ENCODE data around the gene SLC5A10.

The SLC5A10 gene

DNA sequence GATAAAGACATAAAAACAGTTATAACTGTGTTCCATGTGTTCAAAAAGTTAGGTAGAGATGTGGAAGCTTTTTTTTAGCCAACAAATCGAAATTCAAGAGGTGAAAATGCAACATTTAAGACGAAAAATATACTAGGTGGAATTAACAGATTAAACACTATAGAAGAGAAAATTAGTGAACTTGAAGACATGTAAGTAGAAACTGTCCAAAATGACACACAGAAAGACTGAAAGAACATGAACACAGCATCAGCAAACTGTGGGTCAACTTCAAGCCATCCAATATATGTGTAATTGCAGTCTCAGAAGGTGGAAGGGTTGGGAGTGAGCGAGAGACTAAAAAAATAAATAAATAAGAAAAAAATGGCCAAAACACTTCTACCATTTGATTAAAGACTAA is 43.3 kb downstream of the SLC5A10 start:
- no peak overlapping the region for H3K4me3 ChIP-seq (ENCODE audit: low read length)
- no peak for DNase-seq (ENCODE audit: low read depth, low spot score)

DNA sequence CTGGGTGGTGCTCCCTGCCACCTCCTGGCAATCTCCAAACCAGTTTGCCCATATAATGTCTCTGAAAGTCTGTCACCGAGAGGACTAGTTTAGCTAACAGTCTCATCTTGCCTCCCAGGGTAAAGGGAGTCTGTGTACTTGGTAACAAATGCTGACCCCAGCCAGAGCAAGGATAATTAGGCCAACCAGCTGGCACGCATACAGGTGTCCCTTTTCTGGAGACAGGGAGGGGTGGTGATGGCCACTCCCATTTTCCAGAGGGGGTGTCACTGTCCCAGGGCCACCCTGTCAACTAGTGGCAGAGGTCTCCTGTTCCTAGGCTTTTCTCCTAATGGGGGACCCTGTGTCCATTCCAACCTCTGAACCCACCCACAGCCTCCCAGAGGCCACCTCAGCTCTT is 44.5 kb downstream of the SLC5A10 start:
- H3K4me3 ChIP-seq (ENCODE audit: low read length) = no peak overlapping the region
- no peak for DNase-seq (ENCODE audit: low read depth, low spot score)

DNA sequence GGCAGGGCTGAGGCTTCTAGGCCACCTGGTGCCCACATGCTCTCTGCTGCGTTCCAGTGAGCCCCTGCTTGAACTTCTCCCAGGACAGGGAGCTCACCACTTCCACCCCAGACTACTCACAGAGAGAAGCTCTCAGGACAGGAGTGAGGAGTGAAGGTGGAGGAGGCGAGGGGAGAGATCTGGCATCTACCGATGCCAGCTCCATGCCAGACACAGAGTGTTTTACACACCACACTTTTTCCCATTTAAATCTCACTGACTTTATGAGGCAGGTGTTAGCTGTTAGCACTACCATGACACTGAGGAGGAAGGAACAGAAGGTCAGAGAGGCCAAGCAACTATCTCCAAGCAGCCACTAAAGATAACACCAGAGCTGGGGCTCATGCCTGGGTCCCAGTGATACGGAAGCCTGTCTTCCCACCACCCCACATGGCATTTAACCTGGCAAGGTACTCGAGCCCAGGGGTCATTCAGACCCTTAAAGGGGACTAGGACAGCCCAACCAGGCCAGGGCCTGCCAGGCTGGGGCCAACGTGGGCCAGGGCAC is 45.8 kb downstream of the SLC5A10 start:
- no peak overlapping the region for H3K4me3 ChIP-seq (ENCODE audit: low read length)
- DNase-seq (ENCODE audit: low read depth, low spot score) = no peak

DNA sequence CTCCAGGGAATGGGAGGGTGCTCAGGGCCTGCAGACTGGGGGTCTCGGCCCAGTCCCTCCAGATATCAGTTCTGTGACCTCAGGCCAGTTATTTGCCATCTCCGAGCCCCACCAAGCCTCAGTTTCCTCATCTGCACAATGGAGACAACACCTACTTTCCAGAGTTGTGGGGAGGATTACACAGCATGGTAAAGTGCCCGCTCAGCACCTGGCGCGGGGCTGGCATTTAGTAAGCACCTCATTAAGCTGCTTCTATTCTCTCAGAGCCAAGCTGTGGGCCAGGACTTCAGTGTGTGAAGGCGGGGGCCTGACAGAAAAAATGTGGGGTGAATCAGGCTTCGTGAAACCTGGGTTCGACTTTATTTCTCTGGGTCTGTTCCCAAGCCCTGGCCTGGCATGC is 47.4 kb downstream of the SLC5A10 start:
- no peak overlapping the region for H3K4me3 ChIP-seq (ENCODE audit: low read length)
- no peak for DNase-seq (ENCODE audit: low read depth, low spot score)

DNA sequence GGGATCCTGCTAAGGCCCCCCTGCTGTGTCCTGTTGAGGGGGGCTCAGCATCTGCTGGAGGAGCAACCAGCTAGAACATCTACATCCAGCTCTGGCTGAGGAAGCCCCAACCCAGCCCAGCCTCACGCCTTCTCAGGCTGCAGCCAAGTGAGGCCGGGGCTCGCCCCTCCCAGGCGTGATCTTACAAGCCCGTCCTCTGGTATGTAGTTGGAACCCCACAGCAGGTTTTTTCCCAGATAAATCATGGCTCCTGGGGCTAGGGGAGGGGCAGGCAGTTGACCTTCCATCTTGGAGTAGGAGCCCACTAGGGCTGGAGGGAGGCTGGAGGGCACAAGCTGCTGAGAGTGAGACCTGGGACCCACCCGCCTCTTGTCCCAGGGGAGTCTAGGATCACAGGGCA is 47.9 kb downstream of the SLC5A10 start:
- no peak overlapping the region for H3K4me3 ChIP-seq (ENCODE audit: low read length)

DNA sequence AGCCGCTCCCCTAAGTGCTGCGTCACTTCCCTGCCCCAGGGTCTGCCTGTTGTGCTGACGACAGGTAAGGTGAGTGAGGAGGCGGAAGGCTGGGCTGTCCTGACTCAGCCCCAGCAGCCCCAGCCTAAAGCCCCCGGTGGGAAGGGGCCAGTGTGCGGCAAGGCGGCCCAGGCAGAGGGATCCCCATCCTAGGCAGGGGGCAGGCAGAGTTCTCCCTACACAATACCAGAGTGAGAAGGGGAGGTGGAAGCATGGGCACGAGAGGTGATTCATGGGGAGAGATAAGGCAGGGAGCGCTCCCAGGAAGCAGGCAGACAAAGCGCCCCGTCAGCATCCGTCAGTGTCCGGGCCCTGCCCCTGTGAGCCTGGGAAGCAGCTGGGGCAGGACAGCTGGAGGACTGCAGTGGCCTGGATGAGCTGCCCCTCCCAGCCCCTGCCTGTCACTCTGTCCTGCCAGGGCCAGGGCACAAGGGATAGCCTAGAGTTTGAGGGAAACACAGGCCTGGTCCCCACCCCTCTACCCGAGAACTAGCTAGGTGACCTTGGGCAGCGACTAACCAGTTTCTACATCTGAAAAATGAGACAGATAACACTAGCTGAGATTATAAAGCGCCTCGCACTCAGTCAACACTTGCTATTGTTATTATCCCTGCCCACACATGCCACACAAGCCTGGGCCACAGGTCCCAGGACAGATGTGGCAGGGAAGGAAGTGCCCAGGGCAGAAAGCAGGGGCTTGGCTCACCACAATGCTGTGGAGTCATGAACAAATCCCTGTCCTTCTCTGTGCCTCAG is 48.8 kb downstream of the SLC5A10 start:
- H3K4me3 ChIP-seq (ENCODE audit: low read length) = no peak overlapping the region
- DNase-seq (ENCODE audit: low read depth, low spot score) = no peak

More for the DNA sequence above, 47.9 kb downstream of the SLC5A10 start:
- DNase-seq (ENCODE audit: low read depth, low spot score) = no peak

DNA sequence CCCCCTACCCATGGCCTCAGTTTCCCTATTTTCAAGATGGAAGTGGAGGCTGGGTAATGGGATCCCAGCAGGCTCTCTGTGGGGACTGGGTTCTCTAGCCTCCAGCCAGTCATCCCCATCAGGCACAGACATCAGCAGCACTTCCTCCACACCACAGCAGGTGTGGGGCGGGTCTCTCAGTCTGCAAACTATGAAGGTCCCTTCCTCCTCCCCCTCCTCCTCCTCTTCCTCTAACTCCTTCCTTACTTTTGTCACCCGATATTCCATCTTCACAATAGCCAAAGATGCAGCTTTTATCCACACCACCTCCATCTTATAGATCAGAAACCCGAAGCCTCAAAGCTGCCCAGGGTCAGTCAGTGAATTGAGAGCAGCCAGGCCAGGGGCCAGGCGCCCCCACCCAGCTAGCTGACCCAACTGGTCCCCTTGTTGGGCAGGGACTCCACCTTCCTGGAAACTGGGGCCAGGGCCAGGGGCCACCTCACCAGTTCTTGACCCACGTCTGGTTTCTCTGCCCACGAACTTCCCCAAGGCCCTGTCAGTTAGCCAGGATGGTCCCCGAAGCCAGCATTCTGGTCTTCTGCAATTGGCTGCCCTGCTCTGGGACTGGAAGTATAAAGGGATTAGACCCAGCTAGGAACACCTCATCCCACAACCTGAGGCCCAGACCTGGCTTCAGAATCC is 50.1 kb downstream of the SLC5A10 start:
- DNase-seq (ENCODE audit: low read depth, low spot score) = no peak
- no peak overlapping the region for H3K4me3 ChIP-seq (ENCODE audit: low read length)

DNA sequence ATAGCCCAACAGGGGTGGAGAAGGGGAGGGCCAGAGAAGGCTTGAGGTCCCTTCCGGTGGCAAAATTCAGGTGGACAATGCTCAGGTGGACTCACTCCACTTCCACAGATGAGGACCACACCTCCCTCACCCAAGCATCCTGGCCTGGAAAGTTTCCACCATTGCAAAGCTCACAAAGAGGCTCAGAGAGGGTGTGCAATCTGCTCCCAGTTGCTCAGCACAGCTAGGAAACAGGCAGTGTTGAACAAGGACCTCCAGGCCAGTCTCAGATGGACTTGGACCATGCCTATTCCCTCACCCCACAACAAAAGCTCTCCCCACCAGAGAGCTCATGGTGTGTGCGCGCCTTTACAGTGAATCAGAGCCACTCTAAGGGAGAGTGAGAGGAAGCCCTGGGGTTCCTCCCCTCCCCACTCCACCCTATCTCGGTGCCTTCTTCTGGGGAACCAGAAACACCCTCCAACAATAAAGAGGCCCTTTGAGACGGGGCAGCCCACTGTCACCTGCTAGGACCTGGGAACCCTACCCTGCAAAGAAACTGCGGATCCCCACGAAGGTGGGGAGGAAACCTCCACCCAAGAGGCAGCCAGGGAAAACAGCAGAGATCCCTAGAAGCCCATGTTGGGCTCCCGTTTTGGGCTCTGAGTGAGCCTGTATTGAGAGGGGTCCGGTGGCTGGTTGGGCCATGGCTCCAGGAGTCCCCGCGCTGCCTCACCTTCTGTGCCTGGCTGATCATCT is 51.0 kb downstream of the SLC5A10 start:
- no peak overlapping the region for H3K4me3 ChIP-seq (ENCODE audit: low read length)
- no peak for DNase-seq (ENCODE audit: low read depth, low spot score)

DNA sequence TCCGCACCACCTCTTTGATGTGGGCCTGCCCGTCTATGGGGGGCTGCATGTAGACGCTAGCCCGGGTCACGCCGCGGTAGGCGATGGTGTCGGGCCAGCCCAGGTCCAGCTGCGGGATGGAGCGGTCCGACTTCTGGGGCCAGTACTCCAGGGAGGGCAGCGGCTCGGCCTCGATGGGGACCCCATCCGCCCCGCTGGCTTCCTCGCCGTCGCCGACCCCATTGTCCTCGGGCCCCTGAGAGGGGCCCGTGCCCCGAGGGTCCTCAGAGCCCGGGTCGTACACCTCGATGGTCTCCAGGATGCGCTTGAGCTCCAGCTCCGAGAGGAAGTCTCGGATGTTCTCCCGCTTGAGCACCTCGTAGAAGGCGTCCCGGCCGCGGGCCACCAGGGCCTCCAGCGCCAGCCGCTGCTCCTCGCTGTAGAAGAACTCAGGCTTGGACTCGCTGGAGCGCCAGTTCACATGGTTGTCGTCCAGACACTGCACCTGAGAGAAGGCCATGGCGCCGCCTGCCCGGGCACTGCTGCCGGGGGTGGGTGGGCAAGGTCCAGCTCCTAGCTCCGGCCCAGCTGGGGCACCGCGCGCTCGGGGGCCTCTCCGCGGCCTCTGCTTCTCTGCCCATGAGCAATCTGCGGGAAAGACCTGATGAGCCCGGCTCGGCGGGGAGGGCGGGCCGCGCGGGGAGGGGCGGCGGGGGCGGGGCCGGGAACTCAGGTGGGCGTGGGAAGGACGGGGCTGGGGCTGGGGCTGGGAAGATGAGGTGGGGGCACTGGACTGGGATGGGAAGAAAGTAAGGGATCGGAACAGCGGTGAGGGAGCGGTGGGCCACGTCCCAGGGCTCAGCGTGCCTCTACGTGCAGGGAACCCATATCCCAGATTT is 51.8 kb downstream of the SLC5A10 start:
- DNase-seq (ENCODE audit: low read depth, low spot score) = no peak
- peak overlapping the region; percentile 56 for H3K4me3 ChIP-seq (ENCODE audit: low read length)

DNA sequence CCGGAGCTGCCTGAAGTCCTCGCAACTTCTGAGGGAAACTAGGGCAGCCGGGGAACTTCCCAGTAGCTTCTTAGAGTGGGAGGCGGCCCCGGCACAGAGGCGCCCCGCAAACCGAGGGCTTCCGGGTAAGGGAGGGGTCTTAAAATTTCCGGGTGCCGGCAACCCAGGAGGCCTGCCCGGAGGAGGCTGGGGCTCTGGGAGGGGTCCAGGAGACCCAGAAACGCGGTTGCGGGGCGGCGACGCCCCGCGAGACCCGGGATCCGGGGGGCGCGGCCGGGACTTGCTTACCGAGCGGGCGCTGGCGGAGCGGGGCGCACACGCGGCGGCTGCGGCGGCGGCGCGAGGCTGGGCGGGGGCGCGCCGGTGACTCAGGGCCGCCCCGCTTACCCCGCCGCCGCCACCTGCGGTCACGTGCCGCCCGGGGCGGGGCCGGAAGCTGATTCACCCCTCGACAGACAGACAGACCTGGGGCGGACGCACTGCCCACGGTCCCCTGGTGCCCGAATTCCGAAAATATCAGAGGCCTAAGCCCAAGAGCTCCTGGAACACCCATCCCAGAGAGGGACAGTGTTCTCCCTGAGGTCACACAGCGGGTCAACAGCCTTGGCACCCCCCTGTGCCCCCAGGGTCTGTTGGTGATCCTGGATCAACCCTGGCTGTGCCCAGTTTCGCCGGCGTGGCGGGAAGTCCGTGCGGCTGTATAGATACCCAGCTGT is 52.6 kb downstream of the SLC5A10 start, which contains the start of gene FAM83G:
Gene FAM83G (minus strand): TSS at position 344 of the 716 bp plus-strand sequence. CDS start 723 bp downstream, outside the sequence.
- DNase-seq (ENCODE audit: low read depth, low spot score) = no peak
- peak within 1 kb of the TSS; percentile 56 for H3K4me3 ChIP-seq (ENCODE audit: low read length)

DNA sequence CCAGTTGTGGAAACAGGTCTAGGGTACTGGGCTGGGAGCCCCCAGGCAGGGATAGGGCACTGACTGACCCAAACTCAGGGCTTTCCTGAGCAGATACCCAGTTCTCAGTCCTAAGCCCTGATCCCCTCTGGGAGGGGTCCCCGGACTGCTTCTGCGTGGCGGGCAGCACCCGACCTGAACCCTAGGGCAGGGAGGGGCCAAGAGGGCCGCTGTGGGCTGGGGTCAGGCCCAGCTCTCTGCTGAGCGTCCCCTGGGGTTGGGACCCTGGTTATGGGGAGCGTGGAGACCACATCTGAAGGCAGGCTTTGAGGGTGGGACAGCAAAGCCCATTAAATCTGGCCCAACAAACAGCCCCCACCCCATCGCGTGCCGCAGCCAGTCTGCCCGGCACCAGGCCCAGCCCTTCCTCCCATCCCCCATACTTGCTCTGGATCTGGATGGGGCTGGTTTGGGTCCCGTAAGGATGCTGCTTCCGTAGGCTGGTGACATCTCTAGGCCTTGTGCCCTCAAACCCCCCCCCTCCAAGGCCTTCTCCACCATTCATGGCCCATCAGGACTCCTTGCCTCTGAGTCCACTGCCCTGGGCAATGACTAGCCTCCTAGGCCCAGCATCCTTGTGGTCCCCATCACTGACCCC is 53.3 kb downstream of the SLC5A10 start:
- no peak for DNase-seq (ENCODE audit: low read depth, low spot score)
- peak overlapping the region; percentile 42; the same call in 1 of the 2 replicates for H3K4me3 ChIP-seq (ENCODE audit: low read length)

DNA sequence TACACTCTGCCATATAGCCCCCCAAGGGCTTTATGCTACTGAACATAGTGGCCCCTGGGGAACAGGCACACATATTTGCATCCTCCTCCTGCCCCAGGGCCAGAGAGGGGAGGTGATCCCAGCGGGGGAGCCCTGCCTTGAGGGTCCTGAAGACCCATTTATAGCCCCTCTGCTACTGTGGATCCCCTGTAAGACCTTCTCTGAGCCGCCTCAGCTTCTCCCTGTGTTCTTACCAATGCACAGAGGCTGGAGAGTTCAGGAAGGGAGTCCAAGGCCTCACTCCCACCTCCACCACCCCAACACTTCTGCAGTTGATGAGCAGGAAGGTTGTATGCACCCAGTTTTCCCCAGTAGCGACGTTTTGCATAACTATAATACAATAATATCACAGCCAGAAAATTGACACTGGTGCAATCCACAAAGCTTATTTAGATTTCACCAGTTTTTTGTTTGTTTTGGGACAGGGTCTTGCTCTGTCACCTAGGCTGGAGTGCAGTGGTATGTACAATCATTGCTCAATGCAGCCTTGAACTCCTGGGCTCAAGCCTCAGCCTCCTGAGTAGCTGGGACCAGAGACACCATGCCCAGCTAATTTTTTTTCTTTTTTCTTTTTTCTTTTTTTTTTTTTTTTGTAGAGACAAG is 53.9 kb downstream of the SLC5A10 start:
- no peak for DNase-seq (ENCODE audit: low read depth, low spot score)

DNA sequence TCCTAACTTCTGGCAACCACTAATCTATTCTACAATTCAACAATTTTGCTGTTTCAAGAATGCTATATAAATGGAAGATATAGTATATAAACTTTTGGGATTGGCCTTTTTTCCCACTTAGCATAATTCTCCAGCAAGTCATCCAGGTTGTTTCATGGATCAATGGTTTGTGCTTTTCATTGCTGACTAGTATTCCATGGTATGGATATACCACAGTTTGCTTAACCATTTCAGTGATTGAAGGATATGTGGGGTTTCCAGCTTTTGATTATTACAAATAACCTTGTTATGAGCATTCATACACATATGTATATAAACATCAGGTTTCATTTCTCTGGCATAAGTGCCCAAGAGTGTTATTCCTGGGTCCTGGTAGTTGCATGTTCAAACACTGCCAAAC is 54.7 kb downstream of the SLC5A10 start:
- no peak for DNase-seq (ENCODE audit: low read depth, low spot score)
- no peak overlapping the region for H3K4me3 ChIP-seq (ENCODE audit: low read length)

More for the DNA sequence above, 53.9 kb downstream of the SLC5A10 start:
- H3K4me3 ChIP-seq (ENCODE audit: low read length) = no peak overlapping the region

DNA sequence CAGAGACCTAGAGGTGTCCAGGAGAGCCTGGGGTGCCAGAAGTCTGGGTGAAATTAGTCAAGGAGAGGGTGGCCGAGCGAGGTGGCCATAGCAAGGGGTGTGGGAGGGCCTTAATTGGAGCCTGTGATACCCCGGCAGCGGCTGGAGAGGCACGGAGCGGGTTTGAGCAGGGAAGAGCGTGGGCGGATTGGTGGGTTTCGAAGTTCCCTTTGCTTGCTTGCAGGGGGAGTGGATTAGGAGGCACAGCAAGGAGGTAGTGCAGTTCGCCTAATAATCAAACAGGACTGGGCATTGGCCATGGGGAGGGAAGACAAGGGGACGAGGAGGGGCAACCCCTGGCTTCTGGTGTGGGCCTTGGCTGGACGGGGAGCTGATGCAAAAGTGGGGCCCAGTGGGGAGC is 58.0 kb downstream of the SLC5A10 start:
- no peak for DNase-seq (ENCODE audit: low read depth, low spot score)
- H3K4me3 ChIP-seq (ENCODE audit: low read length) = no peak overlapping the region

DNA sequence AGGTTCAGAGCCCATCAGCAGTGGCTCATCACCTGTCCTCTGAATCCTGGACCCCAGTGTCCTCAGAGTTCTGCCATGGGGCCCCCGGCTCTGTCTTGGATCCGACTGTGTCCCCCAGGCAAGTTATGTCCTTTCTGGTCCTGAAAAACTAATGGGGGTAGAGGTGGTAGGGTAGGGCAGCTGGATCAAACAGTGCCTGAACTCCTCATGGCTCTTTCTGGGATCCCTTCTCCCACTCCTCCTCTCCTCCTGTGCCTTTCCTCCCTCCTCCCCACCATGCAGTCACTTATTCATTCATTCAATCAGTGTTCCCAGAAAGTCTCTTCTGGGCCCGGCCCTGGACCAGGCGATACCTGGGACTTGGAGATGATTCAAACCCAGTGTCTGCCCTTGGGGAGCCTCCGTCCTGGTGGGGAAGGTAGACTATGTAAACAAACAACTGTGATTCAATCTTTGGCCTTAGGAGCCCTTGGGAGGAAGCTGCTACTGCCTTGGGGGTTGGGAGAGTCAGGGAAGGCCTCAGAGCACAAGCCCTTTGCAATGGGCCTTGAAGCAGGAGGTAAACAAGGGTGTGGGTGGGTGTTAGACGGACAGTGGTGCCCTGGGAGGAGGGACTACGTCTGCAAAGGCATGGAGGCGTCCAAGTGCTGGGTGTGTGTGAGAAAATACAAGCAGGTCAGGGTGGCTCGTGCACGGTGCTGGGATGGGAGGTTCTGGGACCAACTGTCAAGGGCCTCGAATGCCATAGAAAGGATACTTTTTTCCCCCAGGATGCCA is 59.0 kb downstream of the SLC5A10 start:
- DNase-seq (ENCODE audit: low read depth, low spot score) = no peak
- H3K4me3 ChIP-seq (ENCODE audit: low read length) = no peak overlapping the region

DNA sequence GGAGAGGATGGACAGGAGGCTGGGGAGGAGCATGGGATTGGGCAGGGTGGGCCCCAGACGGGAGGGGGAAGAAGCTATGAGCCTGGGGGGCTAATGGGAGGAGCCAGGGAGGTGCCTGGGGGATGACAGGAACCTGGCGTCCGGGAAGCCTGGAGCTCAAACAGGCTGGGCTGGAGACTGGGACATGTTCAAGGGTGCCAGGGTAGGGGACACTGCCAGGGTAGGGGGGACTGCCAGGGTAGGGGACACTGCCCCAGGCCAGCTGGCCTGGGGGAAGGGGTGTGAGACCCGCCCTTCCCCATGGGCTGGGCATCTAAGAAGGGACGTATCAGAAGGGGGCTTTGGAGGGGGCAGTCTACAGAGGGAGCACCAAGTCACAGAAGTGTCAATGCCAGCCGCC is 59.6 kb downstream of the SLC5A10 start:
- no peak for DNase-seq (ENCODE audit: low read depth, low spot score)
- H3K4me3 ChIP-seq (ENCODE audit: low read length) = no peak overlapping the region
